Keratinocyte (primary cell): ENCODE data around the gene NEAT1.

Source experiments
- EZH2 ChIP-seq: IDR thresholded peaks from one replicate; pipeline ENCODE4 v1.6.1; 2012; ENCODE audit warnings: inconsistent platforms, mild to moderate bottlenecking, low read length, moderate library complexity
- TF ChIP-seq, protein P1 (sequence below), 3 experiments: IDR thresholded peaks in 1 of 3; conservative IDR thresholded peaks in 1 of 3; optimal IDR thresholded peaks in 1 of 3; 2 replicates in 2 of 3; 3 replicates in 1 of 3; pipeline versions ENCODE3 to v1.5.1; 2011; ENCODE audit warnings: low read length in 3 of 3, mild to moderate bottlenecking in 3 of 3, moderate library complexity in 2 of 3, control low read depth in 1 of 3, inconsistent platforms in 1 of 3; ENCODE audit not compliant: insufficient read depth in 2 of 3; ENCODE audit errors: extremely low read depth in 1 of 3

DNA sequence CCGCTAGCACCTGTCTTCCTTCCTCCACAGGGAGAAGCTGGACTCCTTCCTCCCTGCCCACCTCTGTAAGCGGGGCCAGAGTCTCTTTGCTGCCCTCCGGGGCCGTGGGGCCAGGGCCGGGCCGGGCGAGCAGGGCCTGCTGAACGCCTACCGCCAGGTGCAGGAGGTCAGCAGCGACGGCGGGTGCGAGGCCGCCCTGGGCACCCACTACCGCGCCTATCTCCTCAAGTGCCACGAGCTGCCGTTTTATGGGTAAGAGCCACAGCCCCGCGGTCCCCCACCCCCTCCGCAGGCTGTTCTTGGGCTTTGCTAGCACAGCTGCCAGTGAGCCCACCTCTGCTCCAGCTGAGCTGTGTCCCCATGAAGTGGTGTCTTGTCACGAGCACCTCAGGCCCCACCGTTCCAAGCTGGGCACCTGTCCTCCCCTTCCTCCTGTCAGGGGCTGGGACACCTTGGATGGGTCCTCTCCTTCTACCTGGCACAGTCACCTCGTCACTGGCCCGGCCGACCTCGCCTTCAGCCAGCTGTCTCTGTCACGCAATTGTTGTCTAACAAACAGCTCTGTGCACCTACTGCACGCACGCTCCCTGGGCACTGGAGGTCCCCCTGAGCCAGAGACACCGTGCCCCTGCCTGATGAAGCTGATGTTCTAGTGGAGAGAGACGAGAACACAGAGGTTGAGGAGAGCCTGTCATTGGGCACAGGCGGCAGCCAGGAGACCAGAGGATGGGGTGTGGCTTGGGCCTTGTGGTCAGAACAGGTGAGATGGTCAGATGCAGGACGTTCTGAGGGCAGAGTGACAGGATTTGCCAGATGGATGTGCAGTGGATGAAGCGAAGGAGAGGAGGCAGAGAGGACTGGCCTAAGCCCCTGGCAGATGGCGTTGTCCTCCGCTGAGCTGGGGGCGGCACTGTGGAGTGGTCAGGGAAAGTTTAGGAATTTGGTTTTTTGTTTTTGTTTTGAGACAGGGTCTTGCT lies 25.5 kb upstream of the NEAT1 start:
- TF ChIP-seq, protein P1, sequence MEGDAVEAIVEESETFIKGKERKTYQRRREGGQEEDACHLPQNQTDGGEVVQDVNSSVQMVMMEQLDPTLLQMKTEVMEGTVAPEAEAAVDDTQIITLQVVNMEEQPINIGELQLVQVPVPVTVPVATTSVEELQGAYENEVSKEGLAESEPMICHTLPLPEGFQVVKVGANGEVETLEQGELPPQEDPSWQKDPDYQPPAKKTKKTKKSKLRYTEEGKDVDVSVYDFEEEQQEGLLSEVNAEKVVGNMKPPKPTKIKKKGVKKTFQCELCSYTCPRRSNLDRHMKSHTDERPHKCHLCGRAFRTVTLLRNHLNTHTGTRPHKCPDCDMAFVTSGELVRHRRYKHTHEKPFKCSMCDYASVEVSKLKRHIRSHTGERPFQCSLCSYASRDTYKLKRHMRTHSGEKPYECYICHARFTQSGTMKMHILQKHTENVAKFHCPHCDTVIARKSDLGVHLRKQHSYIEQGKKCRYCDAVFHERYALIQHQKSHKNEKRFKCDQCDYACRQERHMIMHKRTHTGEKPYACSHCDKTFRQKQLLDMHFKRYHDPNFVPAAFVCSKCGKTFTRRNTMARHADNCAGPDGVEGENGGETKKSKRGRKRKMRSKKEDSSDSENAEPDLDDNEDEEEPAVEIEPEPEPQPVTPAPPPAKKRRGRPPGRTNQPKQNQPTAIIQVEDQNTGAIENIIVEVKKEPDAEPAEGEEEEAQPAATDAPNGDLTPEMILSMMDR (optimal IDR thresholded peaks at IDR 0.05 in 1 of 3, IDR thresholded peaks at IDR 0.05 in 1 of 3, conservative IDR thresholded peaks at IDR 0.05 in 1 of 3; ENCODE audit: extremely low read depth in 1 of 3, insufficient read depth in 2 of 3, low read length in 3 of 3), result no peak
- TF ChIP-seq EZH2, result no peak
